OCI-LY7 (cell line): ENCODE data around the gene IL6R. TPM values are rescaled to one million over a fixed set of nuclear protein-coding genes. Genes with fewer than 3 reads are reported as not detected.

Experiments used
- BruUV-seq: library from RNA; stranded (reverse); fragments of 400-500 nt; replicated peaks from 2 replicates; lab custom pipeline; 2021; lab: Mats Ljungman, UMichigan
- CTCF ChIA-PET: fragments of 300-600 bp; sonication (Branson Sonifier 250); formaldehyde crosslinking; loops from one replicate; lab custom pipeline; 2022; ENCODE audit warnings: antibody characterized with exemption; ENCODE audit not compliant: unreplicated experiment; lab: Charles Lee
- POLR2A ChIA-PET: fragments of 300-600 bp; sonication (Branson Sonifier 250); formaldehyde crosslinking; loops from one replicate; lab custom pipeline; 2022; ENCODE audit warnings: antibody characterized with exemption; lab: Charles Lee
- DNase-seq: peaks from one replicate; pipeline ENCODE4 v3.0.0-alpha.2; 2015; ENCODE audit warnings: low spot score
- H2AFZ ChIP-seq: fragments of 200-600 bp; sonication (generic), shearing (Covaris generic); 2 replicates; pipeline ENCODE4 v1.6.1; 2014; ENCODE audit warnings: mild to moderate bottlenecking, antibody characterized with exemption, low read length, moderate library complexity
- H3K27ac ChIP-seq: fragments of 200-600 bp; sonication (generic); 2 replicates; pipeline ENCODE4 v1.5.1; 2014; ENCODE audit warnings: mixed run types, low read depth, mild to moderate bottlenecking, moderate library complexity, low read length, inconsistent platforms; ENCODE audit not compliant: poor library complexity, severe bottlenecking
- H3K36me3 ChIP-seq: fragments of 200-600 bp; sonication (generic); 2 replicates; pipeline ENCODE4 v1.6.1; 2014; ENCODE audit warnings: mild to moderate bottlenecking, antibody characterized with exemption, low read length, moderate library complexity, mixed read lengths; ENCODE audit not compliant: insufficient read depth
- H3K4me1 ChIP-seq: fragments of 200-600 bp; sonication (generic); 2 replicates; pipeline ENCODE4 v1.5.1; 2014; ENCODE audit warnings: mild to moderate bottlenecking, low read length; ENCODE audit not compliant: insufficient read depth, poor library complexity, severe bottlenecking
- H3K4me2 ChIP-seq: fragments of 200-600 bp; sonication (generic); 2 replicates; pipeline ENCODE4 v1.6.1; 2014; ENCODE audit warnings: mild to moderate bottlenecking, low read length
- H3K4me3 ChIP-seq: fragments of 200-600 bp; sonication (generic); 2 replicates; pipeline ENCODE4 v1.5.1; 2014; ENCODE audit warnings: mild to moderate bottlenecking, low read depth, low read length; ENCODE audit not compliant: poor library complexity, severe bottlenecking
- H3K79me2 ChIP-seq: fragments of 200-600 bp; sonication (generic); 2 replicates; pipeline ENCODE4 v1.6.1; 2016; ENCODE audit warnings: low read depth, mild to moderate bottlenecking, low read length, moderate library complexity, mixed read lengths; ENCODE audit not compliant: insufficient read depth
- H3K9me2 ChIP-seq: fragments of 200-600 bp; sonication (generic); 2 replicates; pipeline ENCODE4 v1.6.1; 2016; ENCODE audit warnings: mild to moderate bottlenecking, low read length, mixed read lengths; ENCODE audit not compliant: insufficient read depth
- H3K9me3 ChIP-seq: fragments of 200-600 bp; sonication (generic); 2 replicates; pipeline ENCODE4 v1.6.1; 2014; ENCODE audit warnings: mild to moderate bottlenecking, mixed run types, low read length, mixed read lengths
- H4K20me1 ChIP-seq: fragments of 200-600 bp; sonication (generic); 2 replicates; pipeline ENCODE4 v1.6.1; 2014; ENCODE audit warnings: mild to moderate bottlenecking, antibody characterized with exemption, low read length, moderate library complexity, mixed read lengths; ENCODE audit not compliant: insufficient read depth
- EZH2phosphoT487 ChIP-seq: fragments of 200-600 bp; sonication (generic); IDR thresholded peaks from 2 replicates; pipeline ENCODE4 v1.6.1; 2018; ENCODE audit warnings: low read depth, borderline replicate concordance, mild to moderate bottlenecking, mixed run types, antibody characterized with exemption, low read length, moderate library complexity, mixed read lengths
- intact Hi-C: fragments of 100-400 bp; cut with micrococcal nuclease; formaldehyde crosslinking; loops from one replicate; pipeline ENCODE4 v1.10.0; 2022; ENCODE audit not compliant: unreplicated experiment
- total RNA-seq, 2 experiments: library from RNA; depleted of rRNA in 1 of 2; stranded (reverse); fragments of >200 nt in 1 of 2; shearing (Covaris generic) in 1 of 2; gene quantifications; 2 replicates each; pipeline ENCODE4 v1.2.3, GENCODE V29; 2014 to 2022
- TF ChIP-seq, protein P1 (sequence below): fragments of 200-600 bp; sonication (generic); conservative IDR thresholded peaks from 2 replicates; pipeline ENCODE4 v1.5.1; 2014; ENCODE audit warnings: mild to moderate bottlenecking, antibody characterized with exemption, low read length, moderate library complexity, mixed read lengths

IL6R gene
- total RNA-seq, 2 experiments from 2014 or later: not detected

- no peaks in the 10 kb centered on the region for H3K36me3 ChIP-seq
- H2AFZ ChIP-seq: no peak overlapping the region
- no peak overlapping the region for H3K4me2 ChIP-seq
- ChIA-PET POLR2A (interaction anchor here (0.5 kb wide), 1 partner anchor 47 kb away, joined by 4 read pairs; no protein-coding TSS in a partner anchor), CTCF (no interaction called here)
- H3K9me3 ChIP-seq: no peaks in the 10 kb centered on the region
- no TSS peak for BruUV-seq
- DNase-seq: no peak
- peaks cover 38% of the 10 kb centered on the region for H3K4me1 ChIP-seq
- no peaks in the 10 kb centered on the region for H4K20me1 ChIP-seq
- TF ChIP-seq, protein P1, sequence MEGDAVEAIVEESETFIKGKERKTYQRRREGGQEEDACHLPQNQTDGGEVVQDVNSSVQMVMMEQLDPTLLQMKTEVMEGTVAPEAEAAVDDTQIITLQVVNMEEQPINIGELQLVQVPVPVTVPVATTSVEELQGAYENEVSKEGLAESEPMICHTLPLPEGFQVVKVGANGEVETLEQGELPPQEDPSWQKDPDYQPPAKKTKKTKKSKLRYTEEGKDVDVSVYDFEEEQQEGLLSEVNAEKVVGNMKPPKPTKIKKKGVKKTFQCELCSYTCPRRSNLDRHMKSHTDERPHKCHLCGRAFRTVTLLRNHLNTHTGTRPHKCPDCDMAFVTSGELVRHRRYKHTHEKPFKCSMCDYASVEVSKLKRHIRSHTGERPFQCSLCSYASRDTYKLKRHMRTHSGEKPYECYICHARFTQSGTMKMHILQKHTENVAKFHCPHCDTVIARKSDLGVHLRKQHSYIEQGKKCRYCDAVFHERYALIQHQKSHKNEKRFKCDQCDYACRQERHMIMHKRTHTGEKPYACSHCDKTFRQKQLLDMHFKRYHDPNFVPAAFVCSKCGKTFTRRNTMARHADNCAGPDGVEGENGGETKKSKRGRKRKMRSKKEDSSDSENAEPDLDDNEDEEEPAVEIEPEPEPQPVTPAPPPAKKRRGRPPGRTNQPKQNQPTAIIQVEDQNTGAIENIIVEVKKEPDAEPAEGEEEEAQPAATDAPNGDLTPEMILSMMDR: no peak
- TF ChIP-seq EZH2phosphoT487: no peak
- intact Hi-C loops: no loop called here
- H3K4me3 ChIP-seq: no peak overlapping the region
- H3K79me2 ChIP-seq: no peaks in the 10 kb centered on the region
- H3K9me2 ChIP-seq: no peaks in the 10 kb centered on the region
- no peak overlapping the region for H3K27ac ChIP-seq
Observed at GRCh38 chr1:154410185-154410827, 5.2 kb downstream of the IL6R start.

DNA sequence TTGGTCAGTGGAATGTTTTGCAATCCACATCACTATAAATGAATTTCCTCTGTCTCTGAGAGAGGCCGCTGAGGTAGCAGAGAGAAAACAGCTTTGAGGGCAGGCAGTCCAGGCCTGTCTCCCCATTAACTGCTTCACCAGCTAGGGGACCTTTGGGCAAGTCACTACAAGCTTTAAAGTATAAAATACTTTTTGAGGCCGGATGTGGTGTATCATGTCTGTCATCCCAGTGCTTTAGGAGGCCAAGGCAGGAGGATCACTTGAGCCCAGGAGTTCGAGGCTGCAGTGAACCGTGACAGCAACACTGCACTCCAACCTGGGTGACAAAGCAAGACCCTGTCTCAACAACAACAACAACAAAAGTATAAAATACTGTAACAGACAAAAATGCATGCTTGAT, 6.4 kb downstream of the IL6R start:
- no peak for DNase-seq
- POLR2A ChIA-PET: no interaction called here
- H4K20me1 ChIP-seq: no peaks in the 10 kb centered on the region

More for the DNA sequence above, 6.4 kb downstream of the IL6R start:
- Histone ChIP-seq H3K4me2 (no peak overlapping the region), H3K27ac (no peak overlapping the region), H3K79me2 (no peaks in the 10 kb centered on the region), H3K4me3 (no peak overlapping the region), H2AFZ (no peak overlapping the region), H3K9me3 (no peaks in the 10 kb centered on the region), H3K9me2 (no peaks in the 10 kb centered on the region), H3K36me3 (no peaks in the 10 kb centered on the region), H3K4me1 (peaks cover 29% of the 10 kb centered on the region)
- TF ChIP-seq, protein P1: no peak
- TF ChIP-seq EZH2phosphoT487: no peak
- intact Hi-C loops: no loop called here
- CTCF ChIA-PET: no interaction called here
- BruUV-seq: no TSS peak
